ENCODE measurements around the gene TUT7. TPM values are rescaled to one million over a fixed set of nuclear protein-coding genes. Genes with fewer than 3 reads are reported as not detected.

Gene TUT7
- total and polyA plus RNA-seq, 8 donors = 9.8 to 26.2 (median 12.1) TPM

- H3K4me1 ChIP-seq = no peaks in the 10 kb centered on the region
- no peak for DNase-seq
- WGBS, 2 donors = 84 to 92% methylated on average over 1 of the region's 1 CpG
- ATAC-seq = no peak
- intact Hi-C loops (cut with DNase I) = no loop called here
- TF ChIP-seq CTCF (IDR thresholded peaks at IDR 0.05) = no peak
- H3K36me3 ChIP-seq = peaks cover 0 to 73% (median 20%) of the 10 kb centered on the region in 3 donors
- no peak overlapping the region for H3K27ac ChIP-seq
- no peak overlapping the region for H3K4me3 ChIP-seq
- no peaks in the 10 kb centered on the region for H3K9me3 ChIP-seq
- no peaks in the 10 kb centered on the region for H3K27me3 ChIP-seq
- FAIRE-seq = no peak
Observed at GRCh38 chr9:86308687-86309086, 45.5 kb downstream of the TUT7 start.

- 50 to 53% methylated on average over 3 of the region's 3 CpGs for WGBS, 2 donors
- no peak for DNase-seq
- ATAC-seq = no peak
- H3K27me3 ChIP-seq = no peaks in the 10 kb centered on the region
- no peak for FAIRE-seq
- no peaks in the 10 kb centered on the region for H3K4me1 ChIP-seq
- peaks cover 4 to 78% (median 42%) of the 10 kb centered on the region in 3 donors for H3K36me3 ChIP-seq
- H3K4me3 ChIP-seq = no peak overlapping the region
- no peak overlapping the region for H3K27ac ChIP-seq
- no peak for TF ChIP-seq CTCF (IDR thresholded peaks at IDR 0.05)
- no peaks in the 10 kb centered on the region for H3K9me3 ChIP-seq
- intact Hi-C loops (cut with DNase I) = no loop called here
Observed at GRCh38 chr9:86304236-86304730, 49.9 kb downstream of the TUT7 start.

- H3K9me3 ChIP-seq = no peaks in the 10 kb centered on the region
- intact Hi-C loops (cut with DNase I) = no loop called here
- 93 to 97% methylated on average over 4 of the region's 4 CpGs for WGBS, 2 donors
- DNase-seq (no peak), FAIRE-seq (no peak), ATAC-seq (no peak)
- peaks cover 4 to 80% (median 37%) of the 10 kb centered on the region in 3 donors for H3K36me3 ChIP-seq
- H3K4me1 ChIP-seq = no peaks in the 10 kb centered on the region
- no peak overlapping the region for H3K27ac ChIP-seq
- no peaks in the 10 kb centered on the region for H3K27me3 ChIP-seq
- H3K4me3 ChIP-seq = no peak overlapping the region
- TF ChIP-seq CTCF (IDR thresholded peaks at IDR 0.05) = no peak
Observed at GRCh38 chr9:86303316-86303975, 50.8 kb downstream of the TUT7 start.

- peaks cover 4 to 82% (median 27%) of the 10 kb centered on the region in 3 donors for H3K36me3 ChIP-seq
- H3K27me3 ChIP-seq = no peaks in the 10 kb centered on the region
- intact Hi-C loops (cut with DNase I) = no loop called here
- H3K27ac ChIP-seq = no peak overlapping the region
- H3K9me3 ChIP-seq = no peaks in the 10 kb centered on the region
- DNase-seq (no peak), ATAC-seq (no peak), FAIRE-seq (no peak)
- TF ChIP-seq CTCF (IDR thresholded peaks at IDR 0.05) = no peak
- 40 to 41% methylated on average over 1 of the region's 1 CpG for WGBS, 2 donors
- no peak overlapping the region for H3K4me3 ChIP-seq
- H3K4me1 ChIP-seq = no peaks in the 10 kb centered on the region
Observed at GRCh38 chr9:86301686-86302085, 52.5 kb downstream of the TUT7 start.

- no peak for ATAC-seq
- Histone ChIP-seq H3K27ac (no peak overlapping the region), H3K4me1 (no peaks in the 10 kb centered on the region), H3K4me3 (no peak overlapping the region), H3K27me3 (no peaks in the 10 kb centered on the region), H3K36me3 (peaks cover 4 to 73% (median 25%) of the 10 kb centered on the region in 3 donors), H3K9me3 (no peaks in the 10 kb centered on the region)
- DNase-seq = no peak
- WGBS, 2 donors = 96% methylated on average over 2 of the region's 2 CpGs
- intact Hi-C loops (cut with DNase I) = no loop called here
- no peak for TF ChIP-seq CTCF (IDR thresholded peaks at IDR 0.05)
- FAIRE-seq = no peak
Observed at GRCh38 chr9:86300701-86301100, 53.5 kb downstream of the TUT7 start.

All from pancreas (tissue), 10 donors.